IPS-NIHi7 (cell line): ENCODE data around the gene EOLA1.
"Not testable (repeated sequence)": the region's sequence is repeated elsewhere in the genome, so short reads cannot be mapped to it uniquely, and the experiment has no call there.

Experiments used
- DNase-seq: peaks from one replicate; pipeline ENCODE4 v3.0.0; 2012; ENCODE audit warnings: mixed read lengths; ENCODE audit errors: extremely low spot score

Gene EOLA1

DNA sequence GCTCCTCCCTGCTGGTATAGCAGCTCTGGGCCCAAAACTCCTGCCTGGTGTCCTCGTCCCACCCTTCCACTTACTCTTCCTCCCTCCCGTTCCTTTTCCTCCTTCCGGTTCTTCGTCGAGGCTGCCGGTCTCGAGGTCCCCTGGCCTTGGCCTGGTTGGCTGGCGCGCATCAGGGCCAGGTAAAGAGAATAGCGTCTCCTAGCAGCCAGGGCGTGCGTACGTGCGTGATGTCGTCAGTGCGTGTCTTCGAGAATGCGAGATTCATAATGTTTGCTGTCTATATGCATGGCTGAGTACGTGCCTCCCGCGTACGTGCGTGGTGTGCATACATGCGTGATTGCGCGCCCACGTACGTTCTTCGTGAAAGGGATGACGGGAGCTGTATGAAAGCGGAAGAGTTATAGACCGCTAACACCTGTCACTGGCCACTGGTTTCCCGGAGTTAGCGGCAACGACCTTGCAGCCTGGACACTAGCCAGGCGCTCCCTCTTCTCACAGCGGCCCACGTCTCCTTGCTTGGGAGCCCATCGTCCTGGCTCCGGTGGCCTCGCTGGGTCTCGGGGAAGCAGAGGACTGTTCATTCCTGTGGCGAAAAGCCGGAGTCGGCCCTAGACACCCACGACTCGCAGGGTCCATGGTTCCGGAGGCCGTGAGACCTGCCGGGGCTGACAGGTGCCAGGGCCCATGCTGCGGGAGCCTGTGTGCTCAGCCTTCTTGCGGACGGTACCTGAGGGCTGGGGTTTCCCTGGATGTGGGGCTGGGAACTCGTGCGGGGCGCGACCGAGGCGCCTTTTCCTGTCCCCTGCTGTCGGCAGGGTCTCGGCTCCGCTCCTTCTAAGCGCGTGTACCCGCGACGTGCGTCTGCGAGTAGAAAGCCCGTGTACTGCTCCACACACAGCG is at the start of gene EOLA1:
Gene EOLA1, plus strand, starts transcription at position 392 of the 900 bp plus-strand sequence. CDS start 4,619 bp downstream, outside the sequence.
- peak; percentile 61 for DNase-seq

DNA sequence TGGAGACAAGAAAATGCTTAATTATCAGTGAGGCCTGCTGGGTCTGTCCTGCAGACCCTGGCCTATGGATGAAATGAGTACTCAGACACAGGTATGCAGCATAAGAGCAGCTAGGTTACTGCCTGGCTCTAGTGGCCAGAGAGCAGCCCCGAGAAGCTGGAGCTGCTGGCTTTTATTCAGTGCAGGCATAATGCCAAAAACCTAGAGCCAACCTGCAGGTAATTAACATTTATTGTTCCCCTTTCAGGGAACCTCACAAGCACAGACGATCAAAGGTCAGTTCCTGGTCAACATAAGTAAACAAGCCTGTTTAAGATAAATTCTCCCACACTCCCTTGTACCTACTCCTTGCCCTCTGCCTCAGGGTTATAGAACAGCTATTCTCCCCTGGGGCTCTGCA is 49.0 kb upstream of the EOLA1 start:
- no peak for DNase-seq

DNA sequence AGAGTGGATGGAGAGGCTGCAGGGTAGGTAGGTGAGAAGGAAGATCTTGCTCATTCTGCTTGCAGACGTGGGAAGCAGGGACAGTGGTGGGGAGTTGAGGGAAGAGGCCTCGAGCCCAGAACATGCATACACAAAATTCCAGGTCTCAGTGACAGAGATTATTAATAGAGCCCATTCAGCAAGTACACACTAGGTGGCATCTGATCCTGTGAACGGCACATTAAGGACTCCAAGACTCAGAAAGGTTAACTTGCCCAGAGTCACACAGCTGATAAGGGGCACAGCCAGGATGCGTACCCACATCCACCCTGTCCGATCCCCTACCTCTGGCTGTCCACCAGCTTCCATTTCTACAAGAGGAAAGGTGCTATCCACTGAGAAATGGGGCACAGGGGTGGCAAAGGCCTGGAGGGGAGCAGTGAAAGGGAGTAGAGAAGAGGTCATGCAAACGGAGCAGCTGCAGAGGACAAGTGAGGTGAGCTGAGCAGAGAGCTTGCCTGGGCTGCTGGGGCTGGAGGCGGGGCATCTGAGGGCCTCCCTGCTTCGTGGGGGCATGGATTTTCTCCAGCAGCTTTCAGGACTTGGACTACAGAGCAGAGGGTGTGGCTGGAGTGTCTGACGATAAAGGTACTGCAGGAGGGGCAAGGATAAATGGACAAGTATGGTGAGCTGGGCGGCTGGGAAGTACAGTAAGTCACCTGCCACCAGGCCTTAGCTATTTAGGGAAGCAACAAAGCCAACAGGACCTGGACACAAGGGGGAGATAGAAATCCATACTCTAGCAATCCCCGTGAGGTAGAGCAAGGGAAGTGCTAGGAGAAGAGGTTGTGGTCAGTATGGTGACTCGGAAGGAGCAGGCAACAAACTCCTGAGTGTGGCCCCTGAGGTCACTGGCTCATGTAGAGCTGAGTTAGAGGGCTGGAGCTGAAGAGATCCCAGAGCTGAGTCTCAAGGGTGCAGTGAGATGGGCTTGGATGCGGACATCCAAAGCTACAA is 46.9 kb upstream of the EOLA1 start:
- DNase-seq, result peak; percentile 20

DNA sequence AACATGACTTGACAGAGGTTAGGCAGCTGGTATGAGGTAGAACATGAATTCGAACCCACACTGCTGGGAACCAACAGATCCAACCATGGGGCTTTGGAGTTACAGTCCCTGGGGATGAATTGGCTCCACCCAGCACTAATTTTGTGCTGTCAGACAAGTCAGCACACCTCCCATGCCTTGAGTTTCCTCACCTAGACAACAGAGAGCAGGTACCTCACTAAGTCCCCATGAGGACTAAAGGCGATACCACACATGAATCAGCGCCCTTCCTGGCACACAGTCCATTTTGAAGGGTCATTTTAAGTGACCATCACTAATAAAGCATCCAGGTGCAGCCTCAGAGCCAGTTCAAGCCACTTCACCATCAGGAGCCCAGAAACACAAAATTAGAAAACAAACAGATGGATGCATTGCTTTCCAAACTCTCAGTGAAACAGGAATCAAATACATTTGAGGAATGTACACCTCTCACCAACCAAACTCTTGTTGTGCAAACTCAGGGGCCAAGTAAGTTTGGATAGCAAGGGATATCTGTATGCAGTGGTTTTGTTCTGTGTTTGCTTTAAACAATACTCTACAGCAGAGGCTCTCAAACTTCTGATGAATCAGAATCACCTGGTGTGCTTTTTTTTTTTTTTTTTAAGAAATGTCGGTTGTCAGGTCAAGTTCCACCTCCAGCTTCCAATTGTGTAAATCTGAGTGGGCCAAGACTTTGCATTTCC is 45.8 kb upstream of the EOLA1 start:
- DNase-seq, result no peak

DNA sequence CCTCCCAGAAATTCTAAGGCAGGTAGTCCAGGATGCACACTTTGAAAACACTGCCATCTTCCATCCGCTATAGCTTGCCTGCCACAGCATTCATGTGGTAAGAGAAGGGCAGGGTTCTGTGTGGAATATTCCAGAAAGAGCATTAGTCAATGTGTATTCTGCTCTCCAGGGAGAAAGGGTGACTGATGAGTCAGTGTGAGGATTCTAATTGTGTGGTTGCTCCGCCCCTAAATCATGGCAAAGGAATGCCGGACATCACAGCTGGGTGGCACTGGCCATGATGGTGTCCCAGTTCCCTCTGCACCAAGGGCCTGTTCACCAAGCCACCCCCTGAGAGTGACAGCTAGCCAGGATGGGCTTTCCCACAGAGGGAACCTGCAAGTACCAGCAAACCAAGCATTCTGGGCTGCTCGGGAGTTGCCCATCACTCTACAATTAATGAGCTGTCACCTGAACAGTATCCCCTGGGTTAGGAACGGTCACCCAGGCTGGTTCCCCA is 45.2 kb upstream of the EOLA1 start:
- no peak for DNase-seq

DNA sequence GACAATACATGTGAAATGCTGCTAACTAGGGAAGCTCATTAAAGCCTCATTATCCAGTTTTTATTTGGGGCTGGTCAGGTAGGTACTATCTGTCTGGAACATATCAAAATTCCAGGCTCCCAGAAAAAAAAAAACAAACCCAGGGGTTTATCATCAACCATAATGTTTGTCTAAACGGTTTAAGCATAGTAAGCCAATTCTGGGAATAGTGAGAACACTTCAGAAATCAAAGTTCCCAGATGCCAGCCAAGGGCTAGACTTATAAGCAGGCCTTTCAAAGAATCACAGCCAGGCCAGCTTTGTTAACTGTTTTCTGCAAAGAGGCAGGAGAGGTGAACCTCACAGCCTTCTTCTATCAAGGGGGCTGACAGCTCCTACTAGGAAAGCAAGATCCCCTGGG is 43.8 kb upstream of the EOLA1 start:
- no peak for DNase-seq

DNA sequence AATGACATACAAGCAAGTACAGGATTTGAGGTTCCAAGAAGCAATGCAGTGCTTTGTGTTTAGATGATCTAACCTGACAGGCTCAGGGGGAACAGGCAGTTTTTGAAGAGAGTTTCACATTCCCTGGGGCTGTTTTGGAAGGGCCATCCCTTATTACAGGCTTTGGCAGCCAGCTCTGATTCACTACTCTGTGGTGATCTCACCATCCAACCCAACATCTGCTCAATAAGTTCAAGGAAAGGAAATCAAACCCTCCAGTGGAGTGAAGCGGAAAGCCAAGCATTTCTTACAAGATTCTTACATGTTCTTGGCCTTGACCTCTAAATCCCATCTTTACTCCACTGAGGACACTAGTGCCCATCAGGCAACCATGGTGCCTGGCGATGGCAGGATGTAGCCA is 43.2 kb upstream of the EOLA1 start:
- DNase-seq, result no peak

DNA sequence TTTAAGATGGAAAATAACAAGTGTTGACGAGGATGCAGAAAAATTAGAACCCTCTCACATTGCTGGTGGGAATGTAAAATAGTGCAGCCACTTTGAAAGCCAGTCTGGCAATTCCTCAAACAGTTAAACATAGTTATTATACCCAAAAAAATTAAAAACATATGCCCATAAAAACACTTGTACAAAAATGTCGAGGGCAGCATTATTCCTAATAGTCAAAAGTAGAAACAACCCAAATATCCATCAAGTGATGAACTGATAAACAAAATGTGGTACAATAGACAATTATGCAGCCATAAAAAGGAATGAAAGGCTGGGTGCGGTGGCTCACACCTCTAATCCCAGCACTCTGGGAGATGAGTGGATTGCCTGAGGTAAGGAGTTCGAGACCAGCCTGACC is 42.0 kb upstream of the EOLA1 start:
- no peak for DNase-seq

DNA sequence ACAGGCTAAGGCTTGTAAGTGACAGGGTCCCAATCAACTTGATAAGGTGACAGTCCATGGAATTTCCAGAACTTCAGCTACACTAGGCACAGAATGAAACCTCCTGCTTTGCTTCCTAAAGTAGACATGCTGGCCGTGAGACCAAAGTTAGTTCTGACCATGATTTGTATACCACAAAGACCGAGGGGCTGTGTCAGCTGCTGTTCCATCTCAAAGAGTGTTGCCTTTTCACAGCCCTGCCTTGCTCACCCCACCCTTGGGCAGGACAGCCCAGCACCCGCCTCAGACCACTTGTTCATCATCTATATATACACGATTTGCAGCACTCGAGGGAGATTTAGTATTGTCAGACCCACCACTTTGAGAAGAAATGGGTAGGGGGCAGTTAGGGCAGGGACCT is 41.0 kb upstream of the EOLA1 start:
- DNase-seq, result no peak

DNA sequence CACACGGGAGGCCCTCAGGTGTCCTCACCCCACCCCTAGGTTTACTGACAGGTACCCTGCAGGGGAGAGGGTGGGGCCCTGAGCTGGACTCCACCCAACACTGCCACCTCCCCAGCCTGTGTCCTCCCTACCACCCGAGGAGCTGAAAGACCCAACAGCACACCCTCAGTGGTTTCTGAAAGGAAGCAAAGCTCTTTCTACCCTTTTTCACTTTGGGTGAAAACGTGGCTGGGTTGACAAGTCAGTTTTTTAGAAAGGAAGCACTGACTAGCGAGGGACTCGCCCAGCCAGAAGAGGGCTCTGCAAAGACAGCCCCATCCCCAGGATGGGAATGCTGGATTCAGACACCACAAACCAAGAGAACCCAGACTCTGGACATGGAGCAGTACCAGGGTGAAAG is 37.9 kb upstream of the EOLA1 start:
- DNase-seq, result not testable (repeated sequence)

DNA sequence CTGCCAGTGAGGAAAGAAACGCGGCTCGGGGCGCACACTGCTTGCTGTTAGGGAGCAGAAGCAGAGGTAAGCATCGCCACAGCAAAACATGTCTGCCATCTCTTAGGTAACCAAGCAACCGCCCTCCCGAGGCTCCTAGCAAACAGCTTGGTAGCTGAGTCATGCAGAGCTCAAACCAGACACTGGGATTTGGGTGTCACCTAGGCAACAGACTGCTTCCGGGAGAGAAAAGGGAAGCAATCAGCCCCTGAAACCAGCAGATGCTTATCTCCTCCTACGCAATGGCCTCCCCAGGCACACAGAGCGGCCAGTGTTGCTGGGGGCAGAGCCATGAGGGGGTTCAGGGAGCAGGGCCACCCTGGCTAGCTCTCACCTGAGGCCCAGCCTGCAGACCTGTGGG is 37.4 kb upstream of the EOLA1 start:
- DNase-seq, result not testable (repeated sequence)

DNA sequence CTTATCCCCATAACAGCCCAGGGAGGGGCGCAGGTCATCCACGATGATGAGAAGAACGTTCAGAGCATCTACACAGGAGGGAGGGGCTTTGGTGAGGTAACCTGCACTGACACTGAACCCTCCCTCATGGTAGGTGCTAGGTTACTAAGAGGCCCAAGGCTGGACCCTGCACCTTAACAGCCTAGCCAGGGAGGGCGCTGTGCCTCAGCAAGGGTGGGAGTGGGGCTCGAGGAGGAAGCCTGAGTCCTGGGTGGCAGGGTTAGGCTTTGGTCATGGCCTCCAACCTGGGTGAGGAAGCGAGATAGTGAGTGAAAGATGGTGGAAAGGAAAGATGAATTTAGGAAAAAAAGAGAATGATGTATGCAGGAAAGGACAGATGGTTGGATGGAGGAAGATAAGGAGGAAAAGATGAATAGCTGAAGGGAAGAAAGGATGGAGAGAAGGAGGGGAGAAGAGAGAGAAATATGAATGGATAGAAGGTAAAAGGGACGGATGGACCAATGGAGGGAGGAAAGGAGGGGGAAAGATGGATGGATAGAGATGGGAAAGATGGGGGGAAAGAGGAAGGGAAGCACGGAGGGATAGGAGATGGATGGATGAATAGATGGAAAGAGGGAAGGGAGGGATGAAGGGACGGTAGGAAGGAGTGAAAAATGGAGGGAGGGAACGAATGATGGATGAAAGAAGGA is 36.4 kb upstream of the EOLA1 start:
- DNase-seq, result peak; percentile 29

DNA sequence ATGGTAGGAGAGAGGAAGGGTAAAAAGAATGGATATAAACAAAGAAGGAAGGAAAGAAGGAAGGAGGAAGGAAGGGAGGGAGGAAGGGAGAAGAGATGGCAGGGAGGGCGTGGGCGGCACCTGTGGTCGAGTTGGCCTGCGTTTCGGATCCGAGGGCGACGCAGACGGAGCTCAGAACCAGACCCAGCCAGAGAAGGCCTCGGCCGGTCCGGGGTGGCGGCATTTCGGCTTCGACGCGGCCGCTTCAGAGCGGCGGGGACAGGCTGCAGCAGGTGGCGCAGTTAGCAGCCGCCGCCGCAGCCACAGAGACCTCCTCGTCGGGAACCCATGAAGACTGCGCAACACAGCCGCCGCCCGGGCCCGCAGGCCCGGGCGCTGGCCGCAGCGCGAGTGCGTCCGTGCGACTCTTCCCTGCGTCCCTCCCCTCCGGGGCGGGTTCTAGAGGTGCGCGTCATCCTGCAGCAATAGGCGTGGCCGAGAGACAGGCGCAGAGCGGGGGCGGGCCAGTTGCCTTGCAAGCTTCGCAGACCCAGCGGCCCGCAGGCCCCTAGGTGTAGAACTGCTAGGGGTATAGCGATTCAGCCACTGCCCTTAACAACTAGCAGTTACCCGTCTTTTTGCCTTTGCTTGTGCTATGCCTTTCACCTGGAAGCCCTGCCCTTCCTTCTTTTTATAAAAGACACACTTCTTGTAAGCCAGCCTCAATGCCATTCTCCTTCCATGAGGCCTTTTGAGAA is 35.7 kb upstream of the EOLA1 start, which contains the start of gene IDS:
Gene IDS, minus strand, starts transcription at position 392 of the 737 bp plus-strand sequence. Its CDS starts 169 bp downstream, at position 223.
- DNase-seq, result peak; percentile 80

DNA sequence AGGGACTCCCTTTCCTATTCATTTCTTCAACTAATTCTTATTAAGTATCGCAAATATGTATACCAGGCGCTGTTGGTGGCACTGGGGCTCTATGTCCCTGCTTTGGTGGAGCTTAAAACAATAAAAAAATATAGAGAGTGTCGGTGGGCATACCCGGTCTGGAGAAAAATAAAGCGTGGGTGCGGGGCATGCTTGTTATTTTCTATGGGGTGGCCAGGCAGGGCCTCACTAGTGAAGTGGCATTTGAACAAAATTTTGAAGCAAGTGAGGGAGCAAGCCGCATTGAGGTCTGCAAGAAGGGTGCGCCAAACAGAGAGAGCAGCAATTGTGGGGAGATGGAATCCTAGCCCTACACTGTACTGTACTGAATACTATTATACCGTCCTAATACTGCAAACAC is 35.1 kb upstream of the EOLA1 start:
- DNase-seq, result no peak

DNA sequence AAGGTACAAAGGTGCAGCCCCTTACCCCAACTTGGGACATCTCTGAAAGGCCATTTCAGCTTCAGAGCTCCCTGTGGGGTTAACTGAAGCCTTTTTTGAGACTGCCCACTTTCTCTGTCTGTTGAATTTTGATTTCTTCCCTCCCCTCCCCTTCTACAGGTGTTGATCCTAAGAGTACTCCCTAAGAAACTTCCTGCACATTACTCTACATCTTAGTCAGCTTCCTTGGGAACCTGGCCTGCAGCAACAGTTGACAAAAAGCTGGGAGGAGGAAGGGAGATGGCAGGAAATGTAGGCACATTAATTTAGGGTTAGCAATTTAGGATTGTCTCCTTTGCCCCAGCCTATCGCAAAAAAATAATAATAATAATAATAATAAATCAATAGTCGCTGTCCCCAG is 34.5 kb upstream of the EOLA1 start:
- DNase-seq, result no peak

DNA sequence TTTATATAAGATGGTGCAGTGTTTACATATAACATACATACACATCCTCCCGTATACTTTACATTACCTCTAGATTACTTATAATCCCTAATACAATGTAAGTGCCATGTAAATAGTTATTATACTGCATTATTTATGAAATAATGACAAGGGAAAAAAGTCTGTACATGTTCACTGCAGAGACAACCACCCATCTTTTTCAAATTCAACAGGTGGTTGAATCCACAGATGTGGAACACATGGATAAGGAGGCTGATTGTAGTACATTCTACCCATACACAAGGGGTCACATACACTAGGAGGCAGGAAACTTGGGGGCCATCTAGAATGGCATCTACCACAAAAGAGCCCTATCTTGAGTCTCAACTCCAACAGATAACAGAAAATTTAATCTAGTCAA is 32.3 kb upstream of the EOLA1 start:
- DNase-seq, result no peak

DNA sequence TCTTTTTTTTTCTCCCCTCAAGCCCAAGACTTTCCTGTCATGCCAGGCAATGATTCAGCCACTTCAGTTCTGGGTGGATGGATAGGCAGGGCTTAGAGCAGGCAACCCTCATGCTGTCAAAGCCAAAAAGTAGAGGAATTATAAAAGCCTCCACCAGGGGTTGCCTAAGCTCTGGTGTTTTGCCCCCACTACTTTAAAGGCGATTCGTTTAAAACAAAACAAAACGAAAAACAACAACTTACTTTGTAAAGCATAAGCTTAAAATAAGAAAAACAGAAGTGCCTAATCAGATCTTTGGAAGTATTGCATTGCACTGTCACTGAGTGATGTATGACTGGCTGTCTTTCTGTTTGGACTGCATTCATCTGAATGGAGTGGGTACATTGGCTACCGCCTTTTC is 30.4 kb upstream of the EOLA1 start:
- DNase-seq, result no peak

DNA sequence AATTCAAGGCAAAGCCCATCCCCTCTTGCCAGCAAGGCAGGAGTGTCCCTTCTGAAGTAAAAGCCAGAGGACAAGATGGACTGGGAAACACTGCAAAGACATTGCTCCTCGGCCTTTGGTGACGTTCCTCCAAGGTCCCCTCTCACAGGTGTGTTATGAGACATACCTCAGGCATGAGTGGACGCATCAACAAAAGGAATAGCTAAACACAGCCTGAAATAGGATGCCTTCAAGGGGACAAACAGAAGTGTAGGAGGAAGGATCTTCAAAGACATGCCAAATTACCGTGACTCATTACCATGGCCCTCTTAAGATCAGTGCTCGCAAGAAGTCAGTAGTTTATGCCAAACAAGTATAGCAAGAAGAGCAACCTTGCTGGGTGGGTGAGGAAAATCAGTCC is 29.7 kb upstream of the EOLA1 start:
- no peak for DNase-seq

DNA sequence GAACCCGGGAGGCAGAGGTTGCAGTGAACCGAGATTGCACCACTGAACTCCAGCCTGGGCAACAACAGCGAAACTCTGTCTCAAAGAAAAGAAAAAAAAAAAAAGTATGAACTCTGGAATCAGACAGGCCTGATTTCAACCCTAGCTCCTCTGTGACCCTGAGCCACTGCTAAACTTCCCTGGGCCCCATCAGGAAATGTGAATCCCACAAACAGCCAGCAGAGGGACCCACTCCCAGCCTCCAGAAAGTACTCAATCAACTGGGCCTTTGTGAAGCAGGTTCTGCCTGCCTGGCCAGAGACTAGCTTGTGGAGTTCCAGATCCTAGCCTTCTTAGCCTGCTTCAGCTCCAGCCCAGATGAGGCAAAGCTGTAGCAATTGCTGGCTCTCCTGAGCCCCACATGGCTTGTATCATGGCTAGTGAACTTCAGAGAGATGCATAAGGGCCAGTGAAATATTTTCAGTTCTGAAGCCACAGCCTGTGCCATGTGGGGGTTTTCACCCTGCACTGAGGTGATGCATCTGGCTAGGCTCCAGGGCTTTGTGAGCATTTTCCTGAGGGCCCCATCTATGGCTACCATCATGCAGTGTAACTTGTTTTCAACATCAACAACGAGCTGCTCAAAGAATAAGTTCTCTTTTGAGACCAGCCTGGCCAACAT is 28.5 kb upstream of the EOLA1 start:
- DNase-seq, result peak; percentile 49
